Memory B cell (primary cell): ENCODE measurements around the gene SGPL1.
A peak's percentile ranks its signal among the peaks of the same experiment; 100 is the strongest.

Experiments
- ATAC-seq: fragments of 150-1000 bp; cut with Tn5 transposase; 2 replicates; pipeline ENCODE4 v1.10.0; 2021; ENCODE audit warnings: low read depth, mild to moderate bottlenecking, moderate library complexity
- DNase-seq, 2 donors: peaks; one replicate each; pipeline ENCODE4 v3.0.0; 2022; ENCODE audit warnings: low spot score in 2 of 2
- H3K27ac Mint-ChIP-seq: one replicate; pipeline ENCODE4 v1.8.0; 2022; ENCODE audit warnings: mild to moderate bottlenecking, moderate library complexity, mixed read lengths
- H3K27me3 Mint-ChIP-seq: one replicate; pipeline ENCODE4 v1.8.0; 2022; ENCODE audit warnings: mixed read lengths
- H3K36me3 Mint-ChIP-seq: one replicate; pipeline ENCODE4 v1.8.0; 2022; ENCODE audit warnings: mild to moderate bottlenecking, mixed read lengths
- H3K4me1 Mint-ChIP-seq: one replicate; pipeline ENCODE4 v1.8.0; 2022; ENCODE audit warnings: mixed read lengths
- H3K4me3 Mint-ChIP-seq: one replicate; pipeline ENCODE4 v1.8.0; 2022; ENCODE audit warnings: mild to moderate bottlenecking, moderate library complexity, mixed read lengths
- H3K9me3 Mint-ChIP-seq: one replicate; pipeline ENCODE4 v1.8.0; 2022; ENCODE audit warnings: mixed read lengths

SGPL1 gene

GRCh38 chr10:70833601-70834000, 17.9 kb downstream of the SGPL1 start:
- H3K9me3 Mint-ChIP-seq: peaks cover 2% of the 10 kb centered on the region
- H3K4me3 Mint-ChIP-seq: no peak overlapping the region
- H3K27ac Mint-ChIP-seq: no peak overlapping the region
- ATAC-seq (no peak), DNase-seq (no peak)
- H3K36me3 Mint-ChIP-seq: peaks cover 34% of the 10 kb centered on the region
- H3K4me1 Mint-ChIP-seq: peaks cover 10% of the 10 kb centered on the region
- H3K27me3 Mint-ChIP-seq: no peaks in the 10 kb centered on the region

GRCh38 chr10:70834021-70834420, 18.3 kb downstream of the SGPL1 start:
- Mint-ChIP-seq H3K36me3 (peaks cover 34% of the 10 kb centered on the region), H3K4me3 (no peak overlapping the region), H3K9me3 (peaks cover 2% of the 10 kb centered on the region), H3K27ac (no peak overlapping the region), H3K27me3 (no peaks in the 10 kb centered on the region), H3K4me1 (peaks cover 10% of the 10 kb centered on the region)
- DNase-seq (no peak), ATAC-seq (no peak)

GRCh38 chr10:70834441-70835151, 18.8 kb downstream of the SGPL1 start:
- Mint-ChIP-seq H3K36me3 (peaks cover 31% of the 10 kb centered on the region), H3K27me3 (no peaks in the 10 kb centered on the region), H3K4me3 (no peak overlapping the region), H3K4me1 (peaks cover 10% of the 10 kb centered on the region), H3K9me3 (peaks cover 2% of the 10 kb centered on the region), H3K27ac (no peak overlapping the region)
- no peak for DNase-seq
- no peak for ATAC-seq

DNA sequence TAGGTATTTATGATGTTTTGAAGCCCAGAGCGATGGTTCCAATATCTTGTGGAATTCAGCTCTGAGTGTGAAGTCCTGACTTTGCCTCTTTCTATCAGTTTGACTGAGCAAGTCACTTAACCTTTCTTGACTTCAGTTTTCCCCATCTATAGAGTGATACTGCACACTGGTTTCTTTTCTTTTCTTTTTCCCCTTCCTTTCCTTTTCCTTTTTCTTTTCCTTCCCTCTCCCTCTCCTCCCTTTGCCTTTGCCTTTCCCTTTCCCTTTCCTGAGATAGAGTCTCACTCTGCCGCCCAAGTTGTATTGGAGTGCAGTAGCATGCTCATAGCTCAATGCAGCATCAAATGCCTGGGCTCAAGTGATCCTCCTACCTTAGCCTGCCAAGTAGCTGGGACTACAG, 20.6 kb downstream of the SGPL1 start:
- H3K27ac Mint-ChIP-seq: no peak overlapping the region
- peaks cover 31% of the 10 kb centered on the region for H3K36me3 Mint-ChIP-seq
- peaks cover 13% of the 10 kb centered on the region for H3K4me1 Mint-ChIP-seq
- no peaks in the 10 kb centered on the region for H3K27me3 Mint-ChIP-seq
- no peak overlapping the region for H3K4me3 Mint-ChIP-seq
- peaks cover 2% of the 10 kb centered on the region for H3K9me3 Mint-ChIP-seq
- no peak for ATAC-seq
- DNase-seq: no peak

DNA sequence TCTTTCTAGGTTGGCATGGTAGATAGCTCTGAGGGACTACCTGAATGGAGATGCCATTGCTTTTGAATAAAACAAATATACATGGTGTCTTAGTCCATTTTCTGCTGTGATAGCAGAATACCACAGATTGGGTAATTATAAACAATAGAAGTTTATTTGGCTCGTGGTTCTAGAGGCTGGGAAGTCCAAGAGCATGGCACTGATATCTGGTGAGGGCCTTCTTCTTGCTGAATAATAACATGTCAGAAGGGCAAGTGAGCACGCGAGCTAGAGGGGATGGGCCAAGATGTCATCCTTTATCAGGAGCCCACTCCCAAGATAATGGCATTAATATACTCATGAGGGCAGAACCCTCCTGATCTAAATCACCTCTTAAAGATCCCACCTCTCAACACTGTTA, 21.9 kb downstream of the SGPL1 start:
- ATAC-seq (no peak), DNase-seq (no peak)
- no peak overlapping the region for H3K27ac Mint-ChIP-seq
- H3K4me1 Mint-ChIP-seq: peaks cover 13% of the 10 kb centered on the region
- no peaks in the 10 kb centered on the region for H3K27me3 Mint-ChIP-seq
- peaks cover 32% of the 10 kb centered on the region for H3K36me3 Mint-ChIP-seq
- no peak overlapping the region for H3K4me3 Mint-ChIP-seq
- peaks cover 2% of the 10 kb centered on the region for H3K9me3 Mint-ChIP-seq

DNA sequence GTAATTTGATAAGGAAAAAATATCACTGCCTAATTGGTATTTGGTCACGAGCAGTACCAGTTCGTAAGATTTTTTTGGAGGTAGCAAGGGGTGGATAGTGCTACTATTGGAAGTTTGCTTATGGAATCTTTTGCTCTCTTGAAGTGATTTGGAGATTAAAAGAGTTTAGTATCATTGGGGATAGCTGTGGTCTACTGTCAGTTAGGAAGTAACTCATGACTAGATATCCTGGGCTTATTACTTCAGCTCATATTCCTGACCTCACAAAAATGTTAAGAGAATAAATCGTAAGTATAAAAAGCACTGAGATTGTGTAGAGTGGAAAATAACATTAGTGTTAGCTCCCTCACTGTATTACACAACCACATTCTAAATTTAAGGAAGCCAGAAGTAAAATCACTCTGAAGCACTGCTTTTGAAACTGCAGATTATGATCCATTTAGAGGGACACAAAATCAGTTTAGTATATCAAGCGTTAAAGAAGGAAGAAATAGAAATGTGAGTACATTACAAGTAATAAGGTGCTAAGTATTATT, 22.6 kb downstream of the SGPL1 start:
- no peak for DNase-seq
- Mint-ChIP-seq H3K27me3 (no peaks in the 10 kb centered on the region), H3K9me3 (peaks cover 2% of the 10 kb centered on the region)

DNA sequence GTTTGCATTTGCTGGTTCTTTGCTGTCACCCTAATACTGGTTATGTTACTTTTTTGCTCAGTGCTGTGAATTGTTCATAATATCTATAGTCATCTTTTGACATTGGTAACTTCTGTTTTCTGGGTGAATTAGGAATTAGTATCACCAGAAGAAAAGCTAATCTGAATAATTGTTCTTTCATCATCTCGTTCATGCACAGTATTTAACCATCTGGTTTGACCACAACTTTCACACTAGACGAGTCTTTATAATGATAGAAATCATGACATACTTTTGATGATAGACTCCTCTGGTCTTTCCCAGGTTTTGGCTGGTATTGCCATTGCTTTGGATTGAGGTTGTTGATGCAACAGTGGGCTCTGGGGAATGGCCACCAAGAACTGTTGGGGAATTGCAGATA, 25.1 kb downstream of the SGPL1 start:
- no peaks in the 10 kb centered on the region for H3K27me3 Mint-ChIP-seq
- no peak overlapping the region for H3K27ac Mint-ChIP-seq
- DNase-seq: no peak
- ATAC-seq: no peak
- peaks cover 15% of the 10 kb centered on the region for H3K4me1 Mint-ChIP-seq
- H3K9me3 Mint-ChIP-seq: peaks cover 2% of the 10 kb centered on the region
- H3K36me3 Mint-ChIP-seq: peaks cover 37% of the 10 kb centered on the region
- no peak overlapping the region for H3K4me3 Mint-ChIP-seq

More for the DNA sequence above, 22.6 kb downstream of the SGPL1 start:
- Mint-ChIP-seq H3K4me3 (no peak overlapping the region), H3K36me3 (peaks cover 38% of the 10 kb centered on the region), H3K27ac (no peak overlapping the region), H3K4me1 (peaks cover 15% of the 10 kb centered on the region)
- ATAC-seq: no peak

DNA sequence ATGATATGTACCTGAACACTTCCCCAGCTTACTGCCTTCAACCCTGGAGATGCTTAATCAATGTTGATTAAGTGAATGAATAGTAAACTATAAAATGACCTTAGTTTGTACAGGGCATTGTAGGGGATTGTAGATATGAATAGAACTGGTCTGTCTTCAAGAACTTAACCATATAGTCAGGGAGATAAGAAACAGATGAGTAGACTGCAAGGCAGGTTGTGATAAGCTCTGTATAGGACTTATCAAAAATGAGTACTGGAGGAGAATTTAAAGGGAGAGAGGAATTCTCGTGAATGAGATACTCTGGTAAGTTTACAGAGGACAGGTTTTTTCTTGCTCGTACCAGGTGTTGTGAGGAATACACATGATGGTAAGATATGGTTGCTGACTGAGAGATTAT, 27.6 kb downstream of the SGPL1 start:
- H3K27ac Mint-ChIP-seq: no peak overlapping the region
- no peaks in the 10 kb centered on the region for H3K9me3 Mint-ChIP-seq
- ATAC-seq: no peak
- no peak overlapping the region for H3K4me3 Mint-ChIP-seq
- peaks cover 8% of the 10 kb centered on the region for H3K4me1 Mint-ChIP-seq
- DNase-seq: no peak
- H3K36me3 Mint-ChIP-seq: peaks cover 23% of the 10 kb centered on the region
- H3K27me3 Mint-ChIP-seq: no peaks in the 10 kb centered on the region

GRCh38 chr10:70843776-70844489, 28.2 kb downstream of the SGPL1 start:
- Mint-ChIP-seq H3K9me3 (no peaks in the 10 kb centered on the region), H3K36me3 (peaks cover 26% of the 10 kb centered on the region), H3K27me3 (no peaks in the 10 kb centered on the region), H3K4me1 (peaks cover 5% of the 10 kb centered on the region), H3K27ac (no peak overlapping the region), H3K4me3 (no peak overlapping the region)
- DNase-seq (no peak), ATAC-seq (no peak)

GRCh38 chr10:70845256-70845655, 29.5 kb downstream of the SGPL1 start:
- Mint-ChIP-seq H3K27ac (no peak overlapping the region), H3K4me1 (peaks cover 3% of the 10 kb centered on the region), H3K4me3 (no peak overlapping the region), H3K9me3 (no peaks in the 10 kb centered on the region), H3K27me3 (no peaks in the 10 kb centered on the region), H3K36me3 (peaks cover 24% of the 10 kb centered on the region)
- ATAC-seq (no peak), DNase-seq (no peak)

DNA sequence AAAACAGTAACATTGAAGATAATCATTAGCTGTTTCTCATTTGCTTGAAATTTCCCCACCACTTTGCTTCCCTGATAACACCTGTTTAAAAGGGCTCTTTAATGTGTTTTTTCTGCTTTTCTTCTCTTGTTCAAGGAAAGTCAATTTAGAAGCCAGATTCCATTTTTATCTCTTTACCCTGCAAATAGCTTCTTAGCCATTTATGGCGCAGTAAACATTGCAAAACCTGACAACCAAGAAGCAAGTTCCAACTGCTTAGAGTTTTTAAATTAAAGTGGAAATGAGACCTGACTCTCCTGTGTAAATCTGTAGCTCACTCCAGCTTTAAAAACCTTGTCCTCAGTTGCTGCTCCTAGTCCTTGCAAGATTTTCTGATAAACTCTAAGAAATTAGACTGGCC, 30.1 kb downstream of the SGPL1 start:
- no peak for DNase-seq
- H3K27me3 Mint-ChIP-seq: no peaks in the 10 kb centered on the region
- H3K4me3 Mint-ChIP-seq: no peak overlapping the region
- ATAC-seq: no peak
- H3K27ac Mint-ChIP-seq: no peak overlapping the region
- peaks cover 2% of the 10 kb centered on the region for H3K4me1 Mint-ChIP-seq
- peaks cover 24% of the 10 kb centered on the region for H3K36me3 Mint-ChIP-seq
- no peaks in the 10 kb centered on the region for H3K9me3 Mint-ChIP-seq

GRCh38 chr10:70846795-70847194, 31.0 kb downstream of the SGPL1 start:
- Mint-ChIP-seq H3K9me3 (no peaks in the 10 kb centered on the region), H3K4me3 (no peak overlapping the region), H3K27me3 (no peaks in the 10 kb centered on the region), H3K4me1 (peaks cover 2% of the 10 kb centered on the region), H3K36me3 (peaks cover 26% of the 10 kb centered on the region), H3K27ac (no peak overlapping the region)
- DNase-seq (no peak), ATAC-seq (no peak)

- Mint-ChIP-seq H3K9me3 (no peaks in the 10 kb centered on the region), H3K4me3 (no peak overlapping the region), H3K36me3 (peaks cover 27% of the 10 kb centered on the region), H3K4me1 (peaks cover 2% of the 10 kb centered on the region), H3K27ac (no peak overlapping the region), H3K27me3 (no peaks in the 10 kb centered on the region)
- DNase-seq (no peak), ATAC-seq (no peak)
These were observed 32.1 kb downstream of the SGPL1 start for GRCh38 chr10:70847659-70848360.

DNA sequence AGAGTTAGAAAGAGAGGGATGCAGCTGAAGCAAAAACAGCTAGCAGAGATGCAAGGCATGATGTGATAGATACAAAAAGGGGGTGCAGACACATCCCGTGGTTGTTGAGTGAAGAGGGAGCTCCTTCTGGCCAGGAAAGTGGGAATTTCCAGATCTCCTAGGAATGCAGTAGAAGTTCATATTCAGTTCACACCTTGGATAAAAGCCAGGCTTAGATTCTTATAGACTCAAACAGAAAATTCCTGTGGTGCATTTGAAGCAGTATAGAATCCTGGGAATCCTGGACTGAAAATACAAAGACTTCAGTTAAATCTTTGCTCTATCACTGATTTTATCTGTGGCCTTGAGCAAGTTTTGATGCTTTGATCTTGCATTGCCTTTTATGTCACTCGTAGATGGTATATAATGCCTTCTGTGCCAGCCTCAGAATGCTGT, 33.9 kb downstream of the SGPL1 start:
- no peak for DNase-seq
- peak overlapping the region; percentile 32 for H3K27ac Mint-ChIP-seq
- H3K4me3 Mint-ChIP-seq: no peak overlapping the region
- no peak for ATAC-seq
- H3K27me3 Mint-ChIP-seq: no peaks in the 10 kb centered on the region
- no peaks in the 10 kb centered on the region for H3K4me1 Mint-ChIP-seq
- H3K9me3 Mint-ChIP-seq: no peaks in the 10 kb centered on the region
- peaks cover 27% of the 10 kb centered on the region for H3K36me3 Mint-ChIP-seq
